HepG2 (cell line): ENCODE results near the gene MCOLN3. TPM values are rescaled to one million over a fixed set of nuclear protein-coding genes. Genes with fewer than 3 reads are reported as not detected.

ENCODE experiments used
- ATAC-seq: fragments of 200-7000 bp; cut with Tn5 transposase; 3 replicates; pipeline ENCODE4 v1.9.1; 2020; ENCODE audit warnings: mild to moderate bottlenecking, moderate library complexity
- BruUV-seq: library from RNA; stranded (reverse); fragments of 400-500 nt; replicated peaks from 2 replicates; lab custom pipeline; 2021; lab: Mats Ljungman, UMichigan
- CTCF ChIA-PET: fragments of 300-600 bp; formaldehyde crosslinking; extraction: SDS; loops from one replicate; lab custom pipeline; 2021; ENCODE audit warnings: low total read pairs, inconsistent platforms, low intra/inter-chr PET ratio; lab: Yijun Ruan, JAX
- POLR2A ChIA-PET: fragments of 350-600 bp; sonication (Branson Sonifier 250); formaldehyde crosslinking; loops from one replicate; lab custom pipeline; 2020; ENCODE audit warnings: antibody characterized with exemption, inconsistent platforms; lab: Yijun Ruan, JAX
- DNase-seq: peaks from one replicate; pipeline ENCODE4 v3.0.0-alpha.2; 2015; ENCODE audit warnings: low spot score
- FAIRE-seq: peaks from 3 replicates; lab custom pipeline; 2011; peaks lifted over from hg19 to GRCh38; lab: Jason Lieb, UNC
- H2AFZ ChIP-seq: one replicate; pipeline ENCODE4 v1.6.1; 2011; ENCODE audit warnings: low read length, inconsistent platforms
- H3K27ac ChIP-seq: fragments of 300-600 bp; 3 replicates; pipeline ENCODE4 v1.8.0; 2011; ENCODE audit warnings: mixed run types, mild to moderate bottlenecking, mixed read lengths, low read length, inconsistent platforms; ENCODE audit not compliant: insufficient read depth; ENCODE audit errors: extremely low read length
- H3K27me3 ChIP-seq, 2 experiments: fragments of 200-600 bp in 1 of 2; 2 replicates in 1 of 2; 3 replicates in 1 of 2; pipeline versions ENCODE4 v1.6.0 to v1.8.0; 2011; ENCODE audit warnings: low read length in 2 of 2, mild to moderate bottlenecking in 2 of 2, moderate library complexity in 2 of 2, inconsistent platforms in 1 of 2; ENCODE audit not compliant: insufficient read depth in 2 of 2, control insufficient read depth in 1 of 2
- H3K36me3 ChIP-seq, 2 experiments: fragments of 200-600 bp in 1 of 2; replicated peaks in 1 of 2; 2 replicates in 1 of 2; 3 replicates in 1 of 2; pipeline versions ENCODE4 v1.5.1 to v1.8.0; 2011; ENCODE audit warnings: low read length in 2 of 2, inconsistent platforms in 1 of 2; ENCODE audit not compliant: insufficient read depth in 2 of 2, control insufficient read depth in 1 of 2
- H3K4me1 ChIP-seq: 2 replicates; pipeline ENCODE4 v1.5.1; 2012; ENCODE audit warnings: low read length, inconsistent platforms; ENCODE audit not compliant: insufficient read depth
- H3K4me2 ChIP-seq: 2 replicates; pipeline ENCODE4 v1.6.0; 2011; ENCODE audit warnings: low read depth, low read length, inconsistent platforms
- H3K4me3 ChIP-seq, 3 experiments: fragments of 200-600 bp in 1 of 3; sonication (generic), shearing (Covaris generic) in 1 of 3; replicated peaks in 1 of 3; 2 replicates each; pipeline ENCODE4 v1.5.1; 2011 to 2016; ENCODE audit warnings: low read length in 3 of 3, inconsistent platforms in 2 of 3, low read depth in 2 of 3, mild to moderate bottlenecking in 2 of 3, control low read depth in 1 of 3, mixed read lengths in 1 of 3; ENCODE audit not compliant: insufficient read depth in 1 of 3
- H3K79me2 ChIP-seq: one replicate; pipeline ENCODE4 v1.6.1; 2011; ENCODE audit warnings: low read length, inconsistent platforms; ENCODE audit not compliant: insufficient read depth
- H3K9ac ChIP-seq: 2 replicates; pipeline ENCODE4 v1.6.0; 2011; ENCODE audit warnings: mild to moderate bottlenecking, low read depth, low read length, inconsistent platforms; ENCODE audit not compliant: insufficient read depth
- H3K9me3 ChIP-seq: 2 replicates; pipeline ENCODE4 v1.5.1; 2012; ENCODE audit warnings: mild to moderate bottlenecking, low read length
- H4K20me1 ChIP-seq: 2 replicates; pipeline ENCODE4 v1.6.0; 2011; ENCODE audit warnings: inconsistent platforms, mild to moderate bottlenecking, low read length, moderate library complexity; ENCODE audit not compliant: insufficient read depth
- BCL6 ChIP-seq: IDR thresholded peaks from 2 replicates; pipeline ENCODE4 v1.6.1; 2016; ENCODE audit warnings: missing genetic modification reagents, missing compliant biosample characterization
- ISX ChIP-seq: sonication (generic); formaldehyde crosslinking; conservative IDR thresholded peaks from 2 replicates; pipeline ENCODE4 v1.5.0; 2020; ENCODE audit warnings: missing genetic modification reagents
- MXD1 ChIP-seq: sonication (generic); formaldehyde crosslinking; IDR thresholded peaks from 2 replicates; pipeline ENCODE4 v1.4.0; 2020; ENCODE audit warnings: mild to moderate bottlenecking, missing genetic modification reagents
- NR3C1 ChIP-seq: sonication (generic); formaldehyde crosslinking; IDR thresholded peaks from 2 replicates; pipeline ENCODE4 v1.4.0; 2020; ENCODE audit warnings: missing genetic modification reagents
- PRDM15 ChIP-seq: sonication (generic); formaldehyde crosslinking; IDR thresholded peaks from 2 replicates; pipeline ENCODE4 v1.4.0; 2020; ENCODE audit warnings: missing genetic modification reagents
- SATB2 ChIP-seq: sonication (generic); formaldehyde crosslinking; IDR thresholded peaks from 2 replicates; pipeline ENCODE4 v1.5.0; 2020; ENCODE audit warnings: missing genetic modification reagents
- SP2 ChIP-seq: sonication (generic); formaldehyde crosslinking; IDR thresholded peaks from 2 replicates; pipeline ENCODE4 v1.5.1; 2020; ENCODE audit warnings: mild to moderate bottlenecking, missing genetic modification reagents
- ZNF207 ChIP-seq: fragments of 450-650 bp; IDR thresholded peaks from 2 replicates; pipeline ENCODE4 v1.6.1; 2016; ENCODE audit warnings: antibody characterized with exemption, borderline replicate concordance
- ZNF446 ChIP-seq: sonication (generic); formaldehyde crosslinking; IDR thresholded peaks from 2 replicates; pipeline ENCODE4 v1.5.0; 2020; ENCODE audit warnings: mild to moderate bottlenecking, missing genetic modification reagents
- WGBS: methylation state at CpG from one replicate; pipeline ENCODE4 v1.1.6; 2017; ENCODE audit warnings: low lambda C conversion rate; 5-methylcytosine and 5-hydroxymethylcytosine counted together
- in situ Hi-C: cut with HindIII; loops from 2 replicates; pipeline ENCODE4 v1.10.0; 2017; ENCODE audit warnings: low pct_unique_long_range_greater_than_20kb; ENCODE audit not compliant: extremely low pct_ligation_motif_present
- intact Hi-C: fragments of 100-400 bp; cut with micrococcal nuclease; formaldehyde crosslinking; loops from one replicate; pipeline ENCODE4 v1.10.0; 2022; ENCODE audit not compliant: unreplicated experiment
- polyA plus RNA-seq, 8 experiments: library from polyadenylated mRNA; depleted of rRNA in 3 of 8; stranded (reverse) in 7 of 8; unstranded in 1 of 8; fragments of >200 nt; fragmentation: Illumina TruSeq in 4 of 8; extraction: Trizol in 4 of 8; gene quantifications; 2 replicates each; pipeline versions ENCODE4 v1.2.1 to v1.2.3, GENCODE V29; 2011 to 2016; ENCODE audit warnings: low read depth in 4 of 8, missing spikeins in 1 of 8, mixed read lengths in 1 of 8; ENCODE audit not compliant: insufficient read depth in 1 of 8
- total RNA-seq, 5 experiments: library from RNA; depleted of rRNA; stranded (reverse); fragments of >200 nt; fragmentation: Illumina TruSeq; extraction: Trizol; gene quantifications; 2 replicates each; pipeline ENCODE4 v1.2.3, GENCODE V29; 2016; ENCODE audit warnings: low read depth in 1 of 5

Gene MCOLN3
- total and polyA plus RNA-seq, 2 of the 13 experiments (the other 11 are each of a cell fraction or from before 2014, with no cell fraction given), result 0.04 TPM

- no peaks in the 10 kb centered on the region for H3K9me3 ChIP-seq
- H3K27me3 ChIP-seq, result no peaks in the 10 kb centered on the region
- ATAC-seq, result no peak
- no peak for TF ChIP-seq MXD1
- TF ChIP-seq SP2, result no peak
- no peak for TF ChIP-seq NR3C1 (CRISPR knock-in tag)
- no peak for TF ChIP-seq ISX
- TF ChIP-seq ZNF207, result no peak
- TF ChIP-seq SATB2, result no peak
- no peak for TF ChIP-seq ZNF446
- no peak for TF ChIP-seq PRDM15 (CRISPR knock-in tag)
- 0 out of 2 replicates have a peak, but pooled peaks have one; percentile 12 for TF ChIP-seq BCL6 (CRISPR knock-in tag)
- in situ Hi-C loops (no loop called here), intact Hi-C loops (no loop called here)
- no peak overlapping the region for H3K27ac ChIP-seq
- H3K4me1 ChIP-seq, result no peaks in the 10 kb centered on the region
- no peaks in the 10 kb centered on the region for H3K79me2 ChIP-seq
- WGBS, result 0% methylated on average over 1 of the region's 1 CpG
- DNase-seq, result no peak
- no TSS peak for BruUV-seq
- H3K4me2 ChIP-seq, result no peak overlapping the region
- CTCF ChIA-PET, result no interaction called here
- POLR2A ChIA-PET, result no interaction called here
- no peak overlapping the region for H3K9ac ChIP-seq
- no peaks in the 10 kb centered on the region for H4K20me1 ChIP-seq
- no peak overlapping the region for H2AFZ ChIP-seq
- H3K4me3 ChIP-seq, result no peak overlapping the region
- no peak for FAIRE-seq
- H3K36me3 ChIP-seq, result no peaks in the 10 kb centered on the region
These were observed 22.4 kb downstream of the MCOLN3 start for GRCh38 chr1:85025940-85026339.
